HCT116 (cell line): ENCODE results near the gene EHMT1.

ENCODE experiments used
- CTCF ChIP-seq, 3 experiments: fragments of 200-600 bp in 1 of 3; sonication (generic) in 1 of 3; IDR thresholded peaks in 2 of 3; conservative IDR thresholded peaks in 1 of 3; 2 replicates each; pipeline ENCODE4 v1.5.1; 2012 to 2017; ENCODE audit warnings: low read depth in 2 of 3, low read length in 2 of 3, antibody characterized with exemption in 1 of 3, borderline replicate concordance in 1 of 3, control low read depth in 1 of 3, mild to moderate bottlenecking in 1 of 3, mixed read lengths in 1 of 3, mixed run types in 1 of 3, moderate library complexity in 1 of 3; ENCODE audit not compliant: insufficient read depth in 1 of 3
- EGR1 ChIP-seq: IDR thresholded peaks from 2 replicates; pipeline ENCODE4 v1.6.1; 2012; ENCODE audit warnings: low read depth
- MAX ChIP-seq: IDR thresholded peaks from 2 replicates; pipeline ENCODE4 v1.6.1; 2012
- POLR2A ChIP-seq: IDR thresholded peaks from 2 replicates; pipeline ENCODE4 v1.7.0; 2011; ENCODE audit warnings: borderline replicate concordance; ENCODE audit not compliant: insufficient read depth, insufficient read length; ENCODE audit errors: extremely low read depth
- TCF7L2 ChIP-seq: IDR thresholded peaks from 2 replicates; pipeline ENCODE4 v1.7.0; 2011; ENCODE audit warnings: borderline replicate concordance, inconsistent platforms; ENCODE audit not compliant: insufficient read depth, insufficient read length; ENCODE audit errors: extremely low read depth

GRCh38 chr9:137832830-137833590 lies 214.2 kb downstream of the EHMT1 start:
- TF ChIP-seq EGR1 (no peak), CTCF (IDR thresholded peaks at IDR 0.05 in 2 of 3, conservative IDR thresholded peaks at IDR 0.05 in 1 of 3; ENCODE audit: borderline replicate concordance in 1 of 3, insufficient read depth in 1 of 3, low read depth in 2 of 3, low read length in 2 of 3) (no peak), TCF7L2 (no peak), MAX (no peak), POLR2A (no peak)
